K562 (cell line): Measurements from ENCODE around the gene HDAC10. TPM values are rescaled to one million over a fixed set of nuclear protein-coding genes. Genes with fewer than 3 reads are reported as not detected.

Source experiments
- CHD7 ChIP-seq: fragments of 200-600 bp; sonication (generic); IDR thresholded peaks from one replicate; pipeline ENCODE4 v1.6.1; 2012; ENCODE audit warnings: mild to moderate bottlenecking, low read depth, low read length, inconsistent platforms
- polyA plus RNA-seq, 8 experiments: library from polyadenylated mRNA; depleted of rRNA in 4 of 8; stranded (reverse) in 5 of 8; unstranded in 3 of 8; fragments of >200 nt; fragmentation: Nextera tagmentation in 2 of 8; fragmentation: Illumina TruSeq in 1 of 8; extraction: Ambion mirVana in 2 of 8; extraction: Trizol in 1 of 8; gene quantifications; 2 replicates each; pipeline versions ENCODE4 v1.2.1 to v1.2.3, GENCODE V29; 2011 to 2014; ENCODE audit warnings: inconsistent platforms in 1 of 8, missing spikeins in 1 of 8
- total RNA-seq, 7 experiments: library from RNA; depleted of rRNA in 6 of 7; stranded (reverse); fragments of >200 nt in 6 of 7; fragmentation: Illumina TruSeq in 2 of 7; extraction: Trizol in 2 of 7; gene quantifications; 2 replicates each; pipeline versions ENCODE4 v1.2.1 to v1.2.3, GENCODE V29; 2011 to 2021; ENCODE audit warnings: low replicate concordance in 1 of 7

HDAC10 gene
- total and polyA plus RNA-seq, 9 of the 15 experiments (the other 6 are each of a cell fraction or from before 2014, with no cell fraction given): 0.10 to 44.2 (median 6.5) TPM

GRCh38 chr22:50274311-50274710 is 23.2 kb upstream of the HDAC10 start (continued):
- no peak for TF ChIP-seq CHD7
